ENCODE data around the gene MAML2. TPM values are rescaled to one million over a fixed set of nuclear protein-coding genes. Genes with fewer than 3 reads are reported as not detected.

MAML2 gene
- total and polyA plus RNA-seq, 7 donors: 2.8 to 20.7 (median 11.8) TPM

DNA sequence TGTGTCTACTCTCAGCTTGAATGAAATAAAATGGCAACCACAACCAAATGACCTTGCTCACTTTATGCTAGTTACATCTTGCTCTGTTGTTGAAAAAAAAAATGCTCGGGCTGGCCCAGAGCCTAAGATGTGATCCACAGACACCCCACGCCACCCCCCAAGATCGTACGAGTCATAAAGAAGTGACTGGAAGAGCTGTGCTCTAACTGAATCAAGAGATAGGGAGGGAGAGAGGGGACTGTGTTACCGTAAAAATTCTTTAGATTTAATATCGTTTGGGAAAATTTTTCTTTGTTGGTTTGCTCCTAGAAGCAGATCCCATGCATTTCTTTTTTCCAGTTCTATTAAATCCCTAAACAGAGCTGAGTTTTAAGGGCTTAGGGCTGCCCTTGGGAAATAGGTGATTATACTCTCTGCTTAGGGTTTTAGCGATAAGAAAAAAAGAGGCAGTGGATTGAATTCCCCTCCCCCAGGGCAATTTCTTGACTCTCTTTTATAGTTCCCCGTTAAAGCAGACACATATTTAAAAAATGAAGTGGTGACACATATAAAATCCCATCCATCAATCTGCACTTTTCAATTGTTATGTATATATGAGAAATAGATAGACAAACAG, 14.5 kb downstream of the MAML2 start:
- no peak for DNase-seq
- WGBS, 2 donors: 88 to 89% methylated on average over 8 of the region's 8 CpGs
- Histone ChIP-seq H3K36me3 (no peaks in the 10 kb centered on the region), H3K4me3 (no peak overlapping the region), H3K27ac (no peak overlapping the region), H3K4me1 (peaks cover 0 to 58% (median 36%) of the 10 kb centered on the region in 4 donors), H3K9me3 (no peaks in the 10 kb centered on the region), H3K27me3 (no peaks in the 10 kb centered on the region)
- TF ChIP-seq POLR2A (IDR thresholded peaks at IDR 0.05): no peak
- TF ChIP-seq, protein P1, sequence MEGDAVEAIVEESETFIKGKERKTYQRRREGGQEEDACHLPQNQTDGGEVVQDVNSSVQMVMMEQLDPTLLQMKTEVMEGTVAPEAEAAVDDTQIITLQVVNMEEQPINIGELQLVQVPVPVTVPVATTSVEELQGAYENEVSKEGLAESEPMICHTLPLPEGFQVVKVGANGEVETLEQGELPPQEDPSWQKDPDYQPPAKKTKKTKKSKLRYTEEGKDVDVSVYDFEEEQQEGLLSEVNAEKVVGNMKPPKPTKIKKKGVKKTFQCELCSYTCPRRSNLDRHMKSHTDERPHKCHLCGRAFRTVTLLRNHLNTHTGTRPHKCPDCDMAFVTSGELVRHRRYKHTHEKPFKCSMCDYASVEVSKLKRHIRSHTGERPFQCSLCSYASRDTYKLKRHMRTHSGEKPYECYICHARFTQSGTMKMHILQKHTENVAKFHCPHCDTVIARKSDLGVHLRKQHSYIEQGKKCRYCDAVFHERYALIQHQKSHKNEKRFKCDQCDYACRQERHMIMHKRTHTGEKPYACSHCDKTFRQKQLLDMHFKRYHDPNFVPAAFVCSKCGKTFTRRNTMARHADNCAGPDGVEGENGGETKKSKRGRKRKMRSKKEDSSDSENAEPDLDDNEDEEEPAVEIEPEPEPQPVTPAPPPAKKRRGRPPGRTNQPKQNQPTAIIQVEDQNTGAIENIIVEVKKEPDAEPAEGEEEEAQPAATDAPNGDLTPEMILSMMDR (IDR thresholded peaks at IDR 0.05): no peak
- no peak for TF ChIP-seq EP300 (IDR thresholded peaks at IDR 0.05)
- TF ChIP-seq POLR2AphosphoS5 (IDR thresholded peaks at IDR 0.05): no peak
- intact Hi-C loops (cut with DNase I): no loop called here

DNA sequence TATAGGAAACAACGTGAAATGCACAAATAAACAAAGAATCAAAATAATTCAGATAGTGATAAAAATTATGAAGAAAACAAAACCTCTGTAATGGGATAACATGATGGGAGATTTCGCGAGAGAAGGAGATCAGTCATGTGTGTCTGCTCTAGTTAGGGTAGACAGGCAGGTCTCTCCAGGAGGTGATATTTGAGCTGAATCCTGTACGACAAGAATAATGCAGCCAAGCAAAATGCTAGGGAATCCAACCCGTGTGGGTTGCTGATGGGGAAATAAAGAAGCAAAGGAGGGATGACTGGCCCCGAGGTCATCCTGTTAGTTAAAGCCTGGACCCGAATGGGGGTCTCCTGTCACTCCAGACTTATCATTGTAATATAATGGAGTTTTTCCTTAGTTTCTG, 16.0 kb downstream of the MAML2 start:
- Histone ChIP-seq H3K36me3 (no peaks in the 10 kb centered on the region), H3K4me1 (peaks cover 0 to 48% (median 29%) of the 10 kb centered on the region in 4 donors), H3K27ac (no peak overlapping the region), H3K4me3 (no peak overlapping the region), H3K27me3 (no peaks in the 10 kb centered on the region), H3K9me3 (no peaks in the 10 kb centered on the region)
- WGBS, 2 donors: 95 to 97% methylated on average over 7 of the region's 7 CpGs
- TF ChIP-seq POLR2AphosphoS5 (IDR thresholded peaks at IDR 0.05) (no peak), POLR2A (IDR thresholded peaks at IDR 0.05) (no peak), EP300 (IDR thresholded peaks at IDR 0.05) (no peak)
- TF ChIP-seq, protein P1 (IDR thresholded peaks at IDR 0.05): no peak
- DNase-seq: no peak
- intact Hi-C loops (cut with DNase I): no loop called here

DNA sequence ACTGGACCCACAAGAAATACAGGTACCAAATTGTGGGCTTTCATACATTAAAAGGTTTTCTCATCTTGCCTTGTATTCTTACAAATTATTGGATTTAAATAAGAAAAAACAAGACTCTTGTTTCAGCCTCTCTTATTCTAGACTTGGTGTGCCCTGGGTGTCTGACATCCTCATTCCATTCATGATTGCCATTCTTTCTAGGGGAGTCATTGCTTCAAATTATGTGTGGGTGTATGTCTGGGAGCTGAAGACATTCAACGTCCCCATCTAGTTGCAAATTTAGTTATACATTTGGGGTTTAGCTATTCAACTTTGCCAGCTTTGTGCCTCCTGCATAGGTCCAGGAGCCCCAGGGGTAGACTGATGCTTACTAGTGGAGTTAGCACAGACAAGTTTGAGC, 18.1 kb downstream of the MAML2 start:
- TF ChIP-seq POLR2AphosphoS5 (IDR thresholded peaks at IDR 0.05): no peak
- no peak for TF ChIP-seq EP300 (IDR thresholded peaks at IDR 0.05)
- TF ChIP-seq, protein P1 (IDR thresholded peaks at IDR 0.05): no peak
- no peak for TF ChIP-seq POLR2A (IDR thresholded peaks at IDR 0.05)
- intact Hi-C loops (cut with DNase I): no loop called here
- 53 to 61% methylated on average over 1 of the region's 1 CpG for WGBS, 2 donors
- Histone ChIP-seq H3K9me3 (no peaks in the 10 kb centered on the region), H3K4me3 (no peak overlapping the region), H3K4me1 (peaks cover 0 to 50% (median 19%) of the 10 kb centered on the region in 4 donors), H3K27ac (peak overlapping the region in 2 of 4 donors; percentile 27 to 41), H3K36me3 (no peaks in the 10 kb centered on the region), H3K27me3 (no peaks in the 10 kb centered on the region)
- no peak for DNase-seq

DNA sequence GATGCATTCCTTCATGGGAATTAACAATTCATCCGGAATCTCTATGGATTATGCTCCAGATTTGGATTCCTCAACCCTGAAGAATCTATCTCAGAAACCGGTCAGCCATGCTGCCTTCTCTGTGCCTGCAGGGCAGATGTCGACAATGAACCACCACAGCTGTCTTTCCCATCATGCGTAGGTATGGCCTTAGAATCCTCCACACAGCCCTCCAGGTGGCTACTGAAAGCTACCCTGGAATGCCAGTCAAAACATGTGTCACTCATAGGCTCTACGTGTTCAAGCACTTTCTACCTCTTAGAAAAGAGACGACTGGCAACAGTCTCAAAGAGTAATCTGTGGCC, 19.4 kb downstream of the MAML2 start:
- no peaks in the 10 kb centered on the region for H3K27me3 ChIP-seq
- H3K4me1 ChIP-seq: peaks cover 0 to 48% (median 16%) of the 10 kb centered on the region in 4 donors
- WGBS, 2 donors: 95 to 97% methylated on average over 6 of the region's 6 CpGs
- DNase-seq: no peak
- H3K4me3 ChIP-seq: no peak overlapping the region
- TF ChIP-seq POLR2A (IDR thresholded peaks at IDR 0.05) (no peak), POLR2AphosphoS5 (IDR thresholded peaks at IDR 0.05) (no peak), EP300 (IDR thresholded peaks at IDR 0.05) (no peak)
- TF ChIP-seq, protein P1 (IDR thresholded peaks at IDR 0.05): no peak
- intact Hi-C loops (cut with DNase I): no loop called here
- H3K36me3 ChIP-seq: no peaks in the 10 kb centered on the region
- no peaks in the 10 kb centered on the region for H3K9me3 ChIP-seq
- H3K27ac ChIP-seq: no peak overlapping the region
